ENCODE measurements around the gene KLHDC4.
"Not testable (repeated sequence)": the region's sequence is repeated elsewhere in the genome, so short reads cannot be mapped to it uniquely, and the experiment has no call there.

KLHDC4 gene

DNA sequence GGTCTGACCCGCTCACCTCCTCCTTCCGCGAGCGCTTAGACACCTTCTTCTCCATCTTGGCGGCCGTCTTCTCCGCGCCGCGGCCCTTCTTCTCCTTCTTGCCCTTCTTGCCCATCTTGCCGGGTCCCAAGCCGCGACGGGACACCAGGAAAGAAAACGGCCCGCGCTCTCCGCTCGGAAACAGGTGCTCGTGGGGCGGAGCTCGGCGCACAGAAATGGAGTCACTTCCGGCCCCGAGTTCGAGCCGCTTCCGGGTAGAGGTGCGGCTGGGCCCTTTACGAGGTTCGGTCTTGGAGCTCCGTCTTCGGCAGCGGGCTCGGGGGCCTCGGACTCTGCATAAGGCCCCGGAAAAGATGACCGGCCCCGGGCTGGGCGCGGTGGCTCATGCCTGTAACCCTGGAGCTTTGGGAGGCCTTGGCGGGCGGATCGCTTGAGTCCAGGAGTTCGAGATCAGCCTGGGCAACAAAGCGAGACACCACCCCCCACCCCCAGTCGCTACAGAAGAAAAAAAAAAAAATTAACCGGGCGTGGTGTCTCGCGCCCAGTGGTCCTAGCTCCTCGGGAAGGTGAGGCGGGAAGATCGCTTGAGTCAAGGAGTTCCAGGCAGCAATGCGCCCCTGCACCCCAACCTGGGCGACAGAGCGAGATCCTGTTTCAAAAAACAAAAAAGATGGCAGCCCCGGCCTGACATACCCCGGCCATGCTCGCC is at the start of gene KLHDC4:
Gene KLHDC4 (minus strand): TSS at position 211 of the 709 bp plus-strand sequence. CDS start 96 bp downstream, at position 115.
- peak; percentile 83 for DNase-seq (ENCODE audit: low read depth)

DNA sequence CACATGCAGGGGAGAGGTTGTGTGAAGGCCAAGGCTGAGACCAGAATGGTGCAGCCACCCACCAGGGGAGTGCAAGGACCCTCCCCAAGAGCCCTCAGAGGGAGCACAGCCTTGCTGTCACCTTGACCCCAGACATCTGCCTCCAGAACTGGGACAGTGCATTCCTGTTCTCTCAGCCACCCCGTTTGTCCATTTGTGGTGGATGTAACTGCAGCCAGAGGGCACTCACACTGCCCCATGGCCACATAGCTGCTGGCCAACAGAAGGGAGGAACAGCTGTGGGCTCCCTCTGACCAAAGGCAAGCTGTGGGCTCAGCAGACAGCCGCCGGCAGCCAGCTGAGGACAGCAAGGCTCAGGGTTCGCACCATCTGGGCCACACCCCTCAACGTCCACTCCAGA is 49.8 kb upstream of the KLHDC4 start:
- no peak for DNase-seq (ENCODE audit: low read depth)

GRCh38 chr16:87812200-87812656 is 46.4 kb upstream of the KLHDC4 start:
- DNase-seq (ENCODE audit: low read depth), result no peak

DNA sequence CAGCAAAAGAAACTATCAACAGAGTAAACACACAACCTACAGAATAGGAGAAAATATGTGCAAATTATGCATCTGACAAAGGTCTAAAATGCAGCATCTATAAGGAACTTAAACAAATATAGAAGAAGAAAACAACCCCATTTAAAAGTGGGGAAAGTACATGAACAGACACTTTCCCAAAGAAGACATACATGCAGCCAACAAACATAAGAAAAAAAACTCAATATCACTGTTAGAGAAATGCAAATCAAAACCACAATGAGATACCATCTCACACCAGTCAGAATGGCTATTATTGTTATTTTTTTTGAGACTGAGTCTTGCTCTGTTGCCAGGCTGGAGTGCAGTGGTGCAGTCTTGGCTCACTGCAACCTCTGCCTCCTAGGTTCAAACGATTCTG is 45.7 kb upstream of the KLHDC4 start:
- DNase-seq (ENCODE audit: low read depth), result not testable (repeated sequence)

- DNase-seq (ENCODE audit: low read depth), result no peak
Observed at GRCh38 chr16:87809150-87809902, 43.5 kb upstream of the KLHDC4 start.

DNA sequence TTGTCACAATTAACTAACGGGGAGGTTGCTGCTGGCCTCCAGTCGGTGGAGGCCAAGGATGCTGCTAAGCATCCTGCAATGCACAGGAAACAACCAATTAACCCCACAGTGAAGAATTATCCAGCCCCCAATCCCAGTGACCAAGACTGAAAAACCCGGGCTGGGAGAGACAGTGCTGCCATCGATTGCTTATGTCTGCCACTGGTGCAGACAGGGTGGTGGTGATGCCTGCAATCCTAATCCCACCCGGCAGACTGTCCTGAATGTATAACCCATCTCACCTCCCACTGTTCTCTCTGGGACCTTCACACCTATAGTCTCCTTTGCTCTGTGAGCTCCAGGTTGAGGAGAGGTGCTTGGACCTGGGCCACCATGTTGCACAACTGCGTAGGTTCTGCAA is 42.3 kb upstream of the KLHDC4 start:
- no peak for DNase-seq (ENCODE audit: low read depth)

DNA sequence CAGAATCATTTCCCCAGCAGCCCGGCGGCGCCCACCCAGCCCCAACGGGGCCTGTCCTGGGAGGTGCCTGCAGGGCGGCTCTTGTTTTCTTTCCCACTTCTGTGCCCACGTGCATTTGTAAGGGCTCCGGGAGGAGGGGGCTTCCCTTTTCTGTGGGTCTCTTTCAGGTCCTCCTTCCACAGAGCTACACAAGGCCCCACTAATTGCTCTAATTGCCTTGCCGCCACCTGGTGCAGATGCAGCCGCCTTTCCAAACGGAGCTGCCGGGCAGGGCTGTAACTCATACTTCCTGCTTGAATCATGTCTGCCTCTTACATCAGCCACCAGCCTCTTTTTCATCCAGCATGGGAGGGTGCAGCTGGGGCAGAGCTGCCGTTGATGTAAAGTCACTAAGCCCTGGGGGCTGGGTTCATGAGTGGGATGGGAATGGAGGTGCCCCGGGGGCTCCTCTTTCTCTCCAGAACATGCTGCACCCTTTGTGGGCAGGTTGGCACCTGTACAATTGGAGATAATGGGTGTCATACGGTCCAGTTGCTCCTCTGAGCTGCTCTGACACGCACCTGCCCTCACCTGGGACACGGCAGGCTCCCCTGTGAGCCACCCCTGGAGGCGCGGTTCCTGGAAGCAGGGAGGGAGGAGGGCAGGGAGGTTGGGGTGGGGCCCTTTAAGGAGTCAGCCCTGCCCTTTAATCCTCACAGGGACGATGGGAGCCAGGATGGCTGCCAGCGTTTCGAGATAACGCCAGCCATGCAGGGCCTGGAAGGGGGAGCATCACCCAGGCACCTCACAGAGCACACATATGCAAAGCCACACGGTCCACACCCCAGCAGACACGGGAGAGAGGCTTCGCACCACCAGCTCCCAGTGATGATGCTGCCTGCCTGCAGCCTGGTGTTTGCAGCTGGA is 41.1 kb upstream of the KLHDC4 start:
- peak; percentile 29 for DNase-seq (ENCODE audit: low read depth)

- DNase-seq (ENCODE audit: low read depth), result no peak
Observed at GRCh38 chr16:87806261-87806640, 40.5 kb upstream of the KLHDC4 start.

GRCh38 chr16:87803385-87803784 is 37.6 kb upstream of the KLHDC4 start:
- no peak for DNase-seq (ENCODE audit: low read depth)

- DNase-seq (ENCODE audit: low read depth), result no peak
Observed at GRCh38 chr16:87802670-87803069, 36.9 kb upstream of the KLHDC4 start.

GRCh38 chr16:87801679-87802259 is 36.0 kb upstream of the KLHDC4 start:
- no peak for DNase-seq (ENCODE audit: low read depth)

- DNase-seq (ENCODE audit: low read depth), result no peak
Observed at GRCh38 chr16:87800497-87800896, 34.7 kb upstream of the KLHDC4 start.

GRCh38 chr16:87795336-87795735 is 29.6 kb upstream of the KLHDC4 start:
- DNase-seq (ENCODE audit: low read depth), result no peak

GRCh38 chr16:87794485-87795078 is 28.8 kb upstream of the KLHDC4 start:
- no peak for DNase-seq (ENCODE audit: low read depth)

- DNase-seq (ENCODE audit: low read depth), result no peak
Observed at GRCh38 chr16:87792205-87792565, 26.4 kb upstream of the KLHDC4 start.

DNA sequence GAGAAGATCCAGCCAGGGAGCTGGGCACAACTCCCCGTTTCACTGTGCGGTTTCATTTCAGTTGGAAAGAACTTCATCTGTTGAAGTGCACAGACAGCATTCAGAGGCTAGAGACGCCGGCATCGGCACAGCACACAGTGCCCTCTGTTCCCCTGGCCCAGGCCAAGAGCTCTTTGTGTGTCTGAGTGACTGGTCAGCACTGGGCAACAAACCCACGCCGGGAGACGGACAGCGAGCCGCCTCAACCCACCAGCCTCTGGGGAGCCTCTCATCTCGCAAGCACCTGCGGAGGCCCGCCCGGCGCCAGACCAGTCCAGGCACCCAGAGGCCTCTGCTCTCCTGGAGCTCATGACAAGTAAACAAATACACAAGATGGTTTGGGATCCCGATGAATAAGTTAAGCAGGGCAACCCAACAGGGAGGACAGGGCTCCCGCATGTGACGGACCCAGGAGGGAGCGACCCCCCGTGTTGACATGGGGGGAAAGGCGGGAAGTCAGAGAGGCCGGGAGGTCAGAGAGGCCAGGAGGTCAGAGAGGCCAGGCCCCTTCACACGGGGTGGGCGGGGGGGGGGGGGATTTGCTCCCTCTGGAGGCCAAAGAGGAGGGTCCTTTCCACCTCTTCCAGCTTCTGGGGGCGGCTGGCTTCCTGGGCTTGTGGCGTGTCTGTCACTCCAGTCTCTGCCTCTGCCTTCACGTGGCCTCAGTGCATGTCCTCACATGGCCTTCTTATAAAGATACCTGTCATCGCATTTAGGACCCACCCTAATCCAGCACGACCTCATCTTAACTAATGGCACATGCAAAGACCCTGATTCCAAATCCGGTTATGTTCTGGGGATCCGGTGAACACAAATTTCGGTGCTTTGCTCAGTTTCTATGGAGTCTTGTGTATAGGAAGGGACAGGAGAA is 25.8 kb upstream of the KLHDC4 start:
- DNase-seq (ENCODE audit: low read depth), result no peak

DNA sequence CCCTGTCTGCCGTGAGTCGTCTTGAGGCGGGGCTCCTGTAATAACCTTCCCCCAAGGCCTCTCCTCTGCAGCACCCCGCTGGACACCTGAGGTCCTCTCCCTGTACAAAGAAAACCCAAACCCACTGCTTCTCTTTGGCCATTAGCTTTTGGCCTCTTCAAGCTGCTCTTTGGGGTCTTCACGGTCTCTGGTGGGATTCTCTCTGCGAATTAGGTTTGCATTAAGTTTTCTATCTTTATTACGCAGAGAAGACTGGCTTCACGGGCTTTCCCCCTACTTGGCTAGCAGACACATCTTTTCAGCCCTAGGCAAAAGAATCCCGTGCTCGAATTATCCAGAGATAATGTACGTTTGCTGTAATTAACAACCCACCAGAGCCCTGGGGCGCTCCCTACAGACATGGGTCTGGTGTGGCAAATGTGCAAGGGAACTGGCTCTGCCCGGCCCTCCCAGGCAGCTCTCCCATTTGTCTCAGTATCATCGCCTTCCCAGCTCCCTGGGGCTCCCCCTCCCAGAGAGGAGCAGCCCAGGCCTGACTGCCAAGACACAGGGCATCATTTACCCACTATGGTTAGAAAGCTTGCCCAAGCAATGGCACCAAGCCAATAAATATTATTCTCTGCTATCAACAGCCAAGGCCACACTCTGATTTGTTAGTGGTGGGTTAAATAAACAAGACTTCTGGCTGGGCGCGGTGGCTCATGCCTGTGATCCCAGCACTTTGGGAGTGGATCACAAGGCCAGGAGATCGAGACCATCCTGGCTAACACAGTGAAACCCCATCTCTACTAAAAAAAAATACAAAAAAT is 24.7 kb upstream of the KLHDC4 start:
- no peak for DNase-seq (ENCODE audit: low read depth)

- DNase-seq (ENCODE audit: low read depth), result no peak
Observed at GRCh38 chr16:87789437-87790291, 23.9 kb upstream of the KLHDC4 start.

Measured in stimulated activated CD8-positive, alpha-beta memory T cell treated with anti-CD3 and anti-CD28 coated beads, Interleukin-12 subunit alpha, Interleukin-12 subunit beta, amount 100 ng/mL, for 1 hour (primary cell).